HS-5 (cell line): Measurements from ENCODE around the gene SLFN11.
"Not testable (repeated sequence)": the region's sequence is repeated elsewhere in the genome, so short reads cannot be mapped to it uniquely, and the experiment has no call there.

Source experiments
- DNase-seq: peaks from one replicate; pipeline ENCODE4 v3.0.0-alpha.2; 2012; ENCODE audit warnings: low read depth

The SLFN11 gene, protein sequence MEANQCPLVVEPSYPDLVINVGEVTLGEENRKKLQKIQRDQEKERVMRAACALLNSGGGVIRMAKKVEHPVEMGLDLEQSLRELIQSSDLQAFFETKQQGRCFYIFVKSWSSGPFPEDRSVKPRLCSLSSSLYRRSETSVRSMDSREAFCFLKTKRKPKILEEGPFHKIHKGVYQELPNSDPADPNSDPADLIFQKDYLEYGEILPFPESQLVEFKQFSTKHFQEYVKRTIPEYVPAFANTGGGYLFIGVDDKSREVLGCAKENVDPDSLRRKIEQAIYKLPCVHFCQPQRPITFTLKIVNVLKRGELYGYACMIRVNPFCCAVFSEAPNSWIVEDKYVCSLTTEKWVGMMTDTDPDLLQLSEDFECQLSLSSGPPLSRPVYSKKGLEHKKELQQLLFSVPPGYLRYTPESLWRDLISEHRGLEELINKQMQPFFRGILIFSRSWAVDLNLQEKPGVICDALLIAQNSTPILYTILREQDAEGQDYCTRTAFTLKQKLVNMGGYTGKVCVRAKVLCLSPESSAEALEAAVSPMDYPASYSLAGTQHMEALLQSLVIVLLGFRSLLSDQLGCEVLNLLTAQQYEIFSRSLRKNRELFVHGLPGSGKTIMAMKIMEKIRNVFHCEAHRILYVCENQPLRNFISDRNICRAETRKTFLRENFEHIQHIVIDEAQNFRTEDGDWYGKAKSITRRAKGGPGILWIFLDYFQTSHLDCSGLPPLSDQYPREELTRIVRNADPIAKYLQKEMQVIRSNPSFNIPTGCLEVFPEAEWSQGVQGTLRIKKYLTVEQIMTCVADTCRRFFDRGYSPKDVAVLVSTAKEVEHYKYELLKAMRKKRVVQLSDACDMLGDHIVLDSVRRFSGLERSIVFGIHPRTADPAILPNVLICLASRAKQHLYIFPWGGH

DNA sequence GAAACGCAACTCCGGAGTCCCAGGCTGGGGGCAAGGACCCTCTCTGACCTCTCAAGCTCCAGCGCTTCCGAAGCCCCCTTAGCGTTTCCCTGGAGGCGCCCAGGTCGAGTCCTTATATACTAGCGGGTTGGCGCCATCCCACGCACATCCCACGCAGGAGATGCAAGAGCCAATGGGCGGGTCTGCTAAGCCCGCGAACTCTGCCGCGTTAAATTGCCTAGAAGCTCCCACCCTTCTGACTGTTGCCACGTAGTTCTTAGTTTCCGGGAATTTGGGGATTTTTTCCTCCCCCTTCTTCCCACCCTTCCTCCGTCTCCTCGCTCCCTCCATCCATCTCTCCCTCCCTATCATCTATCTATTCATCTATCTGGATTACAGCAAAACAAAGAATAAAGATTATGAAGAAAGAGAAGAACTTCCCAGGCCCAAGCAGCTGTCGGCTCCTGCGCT lies at the start of gene SLFN11:
SLFN11 (minus strand) TSS at position 88 of the 450 bp plus-strand sequence. CDS start 9,814 bp downstream, outside the sequence.
- DNase-seq, result peak; percentile 75

DNA sequence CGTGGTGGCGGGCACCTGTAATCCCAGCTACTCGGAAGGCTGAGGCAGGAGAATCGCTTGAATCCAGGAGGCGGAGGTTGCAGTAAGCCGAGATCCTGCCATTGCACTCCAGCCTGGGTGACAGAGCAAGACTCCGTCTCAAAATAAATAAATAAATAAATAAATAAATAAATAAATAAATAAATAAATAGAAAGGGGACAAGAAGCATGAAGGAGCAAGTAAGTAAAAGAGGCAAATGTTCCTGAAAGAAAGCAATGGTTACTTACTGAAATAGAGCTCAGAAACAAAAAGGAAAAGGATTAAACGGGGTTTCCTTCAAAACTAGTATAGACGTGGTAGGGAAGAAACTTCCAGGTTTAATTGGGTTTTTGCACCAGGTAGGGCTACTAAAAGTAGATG lies 47.6 kb upstream of the SLFN11 start:
- DNase-seq, result not testable (repeated sequence)

DNA sequence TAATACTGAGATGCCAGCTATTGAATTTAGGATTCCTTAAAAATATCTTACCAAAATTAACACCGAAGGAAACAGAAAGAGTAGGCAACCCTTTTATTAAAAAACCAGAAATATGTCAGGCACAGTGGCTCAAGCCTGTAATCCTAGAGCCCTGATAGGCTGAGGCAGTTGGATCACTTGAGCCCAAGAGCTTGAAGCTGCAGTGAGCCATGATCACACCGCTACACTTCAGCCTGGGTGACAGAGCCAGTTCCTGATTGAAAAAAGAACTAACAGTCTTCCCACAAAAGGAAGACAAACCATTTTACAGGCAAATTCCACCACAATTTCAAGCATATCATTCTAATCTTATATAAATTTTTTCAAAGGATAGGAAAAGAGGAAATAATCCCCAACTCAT lies 43.2 kb upstream of the SLFN11 start:
- no peak for DNase-seq

DNA sequence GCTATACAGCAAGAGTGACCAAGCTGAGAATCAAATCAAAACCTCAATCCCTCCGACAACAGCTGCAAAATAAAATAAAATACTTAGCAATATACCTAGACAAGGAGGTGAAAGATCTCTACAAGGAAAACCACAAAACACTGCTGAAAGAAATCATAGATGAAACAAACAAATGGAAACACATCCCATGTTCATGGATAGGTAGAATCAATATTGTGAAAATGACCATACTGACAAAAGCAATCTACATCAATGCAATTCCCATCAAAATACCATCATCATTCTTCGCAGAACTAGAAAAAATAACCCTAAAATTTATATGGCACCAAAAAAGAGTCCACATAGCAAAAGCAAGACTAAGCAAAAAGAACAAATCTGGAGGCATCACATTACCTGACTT lies 41.3 kb upstream of the SLFN11 start:
- not testable (repeated sequence) for DNase-seq

DNA sequence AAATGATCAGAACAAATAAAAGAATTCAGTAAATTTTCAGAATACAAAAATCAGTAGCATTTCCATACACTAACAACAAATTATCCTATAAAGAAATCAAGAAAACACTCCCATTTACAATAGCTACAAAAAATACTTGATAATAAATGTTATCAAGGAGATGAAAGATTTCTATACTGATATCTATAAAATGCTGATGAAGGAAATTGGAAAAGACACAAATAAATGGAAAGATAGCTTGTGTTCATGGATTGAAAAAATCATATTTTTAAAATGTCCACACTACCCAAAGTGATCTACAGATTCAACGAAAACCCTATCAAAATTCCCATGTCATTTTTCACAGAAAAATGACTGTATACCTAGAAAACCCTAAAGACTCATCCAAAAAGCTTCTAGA lies 40.8 kb upstream of the SLFN11 start:
- DNase-seq, result no peak

DNA sequence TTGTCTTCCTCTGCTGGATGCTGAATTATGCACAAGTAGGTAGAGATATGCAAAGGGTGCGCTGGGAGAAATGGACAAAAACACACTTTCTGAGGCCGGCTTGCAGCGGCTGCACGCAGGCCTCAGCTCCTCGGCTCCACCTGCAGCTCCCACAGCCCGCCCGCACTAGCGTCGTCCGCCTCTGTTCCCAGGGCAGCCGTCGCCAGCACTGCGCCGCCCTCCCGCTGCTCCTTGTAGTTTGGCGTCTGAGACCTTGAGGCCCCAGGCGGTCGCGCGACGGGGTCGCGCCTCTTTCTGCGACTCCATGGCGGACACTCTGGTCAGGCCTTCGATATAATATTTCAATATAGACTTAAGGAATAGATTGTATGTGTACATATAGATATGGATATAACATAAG lies 34.1 kb upstream of the SLFN11 start:
- DNase-seq, result no peak

DNA sequence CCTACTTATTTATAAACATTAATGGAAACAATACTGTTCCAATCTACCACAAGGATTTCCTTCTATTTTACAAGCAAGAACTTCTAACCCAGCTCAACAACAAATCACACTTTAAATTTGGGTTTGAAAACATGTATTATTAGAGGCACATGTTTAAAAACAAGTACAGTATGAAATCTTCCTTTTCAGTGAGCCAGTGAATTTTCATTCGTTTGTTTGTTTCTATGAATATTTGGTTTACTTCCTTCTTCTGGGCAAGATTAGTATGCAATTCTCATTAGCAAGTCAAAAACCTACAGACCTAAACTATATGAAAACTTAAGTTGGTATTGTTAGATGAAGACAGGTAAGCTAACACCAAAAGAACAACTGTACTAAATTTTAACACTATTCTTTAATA lies 33.1 kb upstream of the SLFN11 start:
- DNase-seq, result no peak

DNA sequence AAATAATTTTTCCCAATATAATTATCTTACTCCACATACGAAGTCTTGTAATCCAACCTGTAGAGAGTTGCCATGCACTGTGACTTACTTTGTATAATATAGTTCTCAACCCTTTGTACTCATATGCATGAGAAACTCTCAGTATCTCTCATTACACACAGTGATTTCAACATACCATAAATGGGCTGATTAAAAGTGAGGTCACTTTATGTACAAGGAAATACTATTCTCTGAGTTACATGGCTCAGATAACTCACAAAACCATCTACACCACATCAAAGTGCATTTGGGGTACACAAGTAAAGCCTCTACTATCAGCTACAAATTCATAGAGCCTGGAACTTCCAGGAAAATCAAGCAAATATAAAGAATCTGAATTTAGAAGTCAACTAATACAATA lies 30.9 kb upstream of the SLFN11 start:
- DNase-seq, result peak; percentile 0

DNA sequence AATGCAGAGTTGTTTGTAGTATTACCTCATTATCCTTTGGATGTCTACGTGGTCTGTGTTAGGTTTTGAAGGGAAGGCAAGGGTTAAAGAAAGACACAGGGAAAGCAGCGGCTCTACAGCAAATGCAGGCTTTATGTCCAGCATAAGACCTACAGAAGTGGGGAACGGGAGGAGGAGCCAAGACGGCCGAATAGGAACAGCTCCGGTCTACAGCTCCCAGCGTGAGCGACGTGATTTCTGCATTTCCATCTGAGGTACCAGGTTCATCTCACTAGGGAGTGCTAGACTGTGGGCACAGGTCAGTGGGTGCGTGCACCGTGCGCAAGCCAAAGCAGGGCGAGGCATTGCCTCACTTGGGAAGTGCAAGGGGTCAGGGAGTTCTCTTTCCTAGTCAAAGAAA lies 20.4 kb upstream of the SLFN11 start:
- not testable (repeated sequence) for DNase-seq

DNA sequence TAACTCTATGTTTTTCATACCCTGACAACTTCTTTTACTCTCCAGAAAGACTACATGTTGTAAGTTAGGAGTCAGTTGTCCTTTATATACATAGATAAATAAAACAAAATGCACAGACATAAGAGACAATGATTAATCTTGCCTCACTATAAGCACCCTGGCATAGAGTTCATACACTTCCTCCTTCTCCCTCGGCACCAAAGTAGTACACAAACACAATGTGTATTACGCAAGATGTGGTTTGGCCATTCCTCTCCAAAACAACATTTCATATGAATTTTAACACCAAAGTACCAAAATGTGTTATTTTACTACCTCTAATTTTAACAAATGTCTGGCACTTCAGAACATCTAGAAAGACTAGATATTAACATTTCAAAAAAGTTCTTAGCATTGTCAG lies 17.2 kb upstream of the SLFN11 start:
- no peak for DNase-seq

DNA sequence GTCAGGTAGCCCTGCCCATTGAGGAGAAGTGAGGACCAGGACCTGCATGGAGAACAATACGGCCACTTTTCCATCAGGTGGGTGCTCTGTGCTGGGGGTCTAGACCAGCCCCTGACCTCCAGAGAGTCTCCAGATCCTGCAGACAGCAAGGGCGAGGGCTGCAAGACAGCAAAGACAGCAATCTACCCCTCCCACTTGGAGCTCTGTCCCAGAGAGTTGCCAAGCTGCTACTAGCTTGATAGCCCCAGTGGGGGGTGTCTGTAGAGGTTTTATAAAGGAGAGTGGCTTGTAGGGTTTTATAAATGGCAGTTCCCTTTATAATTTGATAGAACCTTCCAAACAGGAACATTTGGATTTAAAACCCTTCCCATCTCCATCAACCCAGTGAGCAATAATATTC lies 16.7 kb upstream of the SLFN11 start:
- DNase-seq, result no peak

DNA sequence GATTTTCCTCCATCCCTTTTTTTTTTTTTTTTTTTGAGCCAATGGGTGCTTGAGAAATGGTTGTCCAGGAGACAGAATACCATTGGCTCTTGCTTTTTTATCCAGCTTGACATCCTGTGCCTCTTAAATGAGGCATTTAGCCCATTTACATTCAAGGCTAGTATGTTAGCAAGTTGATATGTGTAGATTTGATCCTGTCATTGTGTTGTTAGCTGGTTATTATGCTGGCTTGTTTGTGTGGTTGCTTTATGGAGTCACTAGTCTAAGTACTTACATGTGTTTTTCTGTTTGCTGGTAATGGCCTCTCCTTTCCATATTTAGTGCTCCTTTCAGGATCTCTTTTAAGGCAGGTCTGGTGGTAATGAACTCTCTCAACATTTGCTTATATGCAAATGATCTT lies 14.1 kb upstream of the SLFN11 start:
- DNase-seq, result no peak

DNA sequence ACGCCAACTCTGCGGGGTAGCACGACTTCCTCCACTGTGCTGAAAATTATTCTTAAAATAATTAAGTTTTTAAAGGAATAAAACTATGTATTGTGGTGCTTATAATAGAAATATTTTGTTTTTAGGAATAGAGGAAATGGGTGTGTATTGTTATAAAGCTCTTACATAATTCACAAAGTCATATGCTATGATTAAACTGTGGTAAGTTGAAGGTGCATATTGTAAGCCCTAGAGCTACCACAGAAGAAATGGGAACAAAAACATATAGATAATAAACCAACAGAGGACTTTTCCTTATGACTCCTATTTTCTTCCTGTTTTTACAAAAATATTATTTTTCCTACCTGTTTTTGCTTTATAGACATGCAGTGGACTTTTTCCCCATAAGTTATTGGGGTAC lies 4.3 kb upstream of the SLFN11 start:
- no peak for DNase-seq

DNA sequence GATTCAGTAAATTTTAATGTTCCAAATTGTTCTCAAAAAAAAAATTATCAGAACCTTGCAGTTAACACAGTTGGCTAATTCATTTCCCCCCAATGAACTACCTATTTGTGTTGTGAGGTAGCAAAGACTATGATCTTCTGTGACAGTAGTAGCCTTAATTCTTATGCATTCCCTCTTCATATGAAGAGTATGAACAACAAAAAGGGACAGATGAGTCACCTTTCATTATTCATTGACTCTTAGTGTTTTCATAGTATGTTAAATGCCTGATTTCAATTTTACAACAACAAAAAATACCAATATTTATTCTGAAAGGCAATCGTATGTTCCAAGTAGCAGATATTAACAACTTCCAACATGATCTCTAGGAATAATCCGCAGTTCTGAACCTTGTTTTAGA lies 3.6 kb upstream of the SLFN11 start:
- DNase-seq, result no peak

DNA sequence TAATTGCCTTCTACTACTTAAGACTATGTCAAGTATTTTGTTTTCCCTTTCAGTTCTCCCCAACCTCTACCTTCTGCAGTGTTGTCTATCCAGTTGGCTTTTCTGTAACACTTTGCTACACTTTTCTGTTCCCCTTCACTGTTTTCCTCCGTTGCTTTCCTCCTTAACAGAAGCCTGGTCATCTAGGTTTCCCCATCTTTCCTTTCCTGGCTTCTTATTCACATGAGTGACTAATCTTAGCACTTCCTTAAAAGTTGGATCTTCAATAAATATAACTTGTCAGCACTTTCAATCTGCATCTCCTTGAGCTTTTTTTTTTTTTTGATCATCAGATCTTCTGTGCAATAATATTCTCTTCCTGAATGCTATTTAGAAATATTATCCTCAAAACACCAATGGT lies 2.8 kb upstream of the SLFN11 start:
- DNase-seq, result peak; percentile 36

DNA sequence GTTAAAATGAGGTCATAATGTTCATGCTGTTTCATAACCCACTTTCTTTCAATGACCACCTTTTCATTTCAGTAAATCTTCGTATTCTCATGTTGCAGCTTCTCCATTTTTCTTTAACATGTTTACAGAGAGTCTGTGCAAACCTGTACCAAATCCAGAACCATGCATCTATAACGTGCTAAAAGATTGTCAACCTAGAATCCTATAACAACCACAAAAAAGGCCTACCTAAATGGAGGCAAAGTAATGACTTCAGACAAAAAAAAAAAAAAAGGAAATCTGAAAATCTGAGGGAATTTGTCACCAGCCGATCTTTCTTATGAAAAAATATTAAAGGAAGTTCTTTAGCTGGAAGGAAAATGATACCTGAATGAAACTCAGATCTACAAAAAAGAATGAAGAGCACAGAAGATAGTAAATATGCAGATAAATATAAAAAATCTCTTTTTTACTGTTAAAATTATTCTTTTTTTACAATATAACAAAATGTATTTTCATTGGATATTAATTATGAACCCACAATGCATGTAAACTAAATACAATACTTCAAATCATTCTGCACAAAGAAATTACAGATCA lies 1.4 kb upstream of the SLFN11 start:
- DNase-seq, result no peak

DNA sequence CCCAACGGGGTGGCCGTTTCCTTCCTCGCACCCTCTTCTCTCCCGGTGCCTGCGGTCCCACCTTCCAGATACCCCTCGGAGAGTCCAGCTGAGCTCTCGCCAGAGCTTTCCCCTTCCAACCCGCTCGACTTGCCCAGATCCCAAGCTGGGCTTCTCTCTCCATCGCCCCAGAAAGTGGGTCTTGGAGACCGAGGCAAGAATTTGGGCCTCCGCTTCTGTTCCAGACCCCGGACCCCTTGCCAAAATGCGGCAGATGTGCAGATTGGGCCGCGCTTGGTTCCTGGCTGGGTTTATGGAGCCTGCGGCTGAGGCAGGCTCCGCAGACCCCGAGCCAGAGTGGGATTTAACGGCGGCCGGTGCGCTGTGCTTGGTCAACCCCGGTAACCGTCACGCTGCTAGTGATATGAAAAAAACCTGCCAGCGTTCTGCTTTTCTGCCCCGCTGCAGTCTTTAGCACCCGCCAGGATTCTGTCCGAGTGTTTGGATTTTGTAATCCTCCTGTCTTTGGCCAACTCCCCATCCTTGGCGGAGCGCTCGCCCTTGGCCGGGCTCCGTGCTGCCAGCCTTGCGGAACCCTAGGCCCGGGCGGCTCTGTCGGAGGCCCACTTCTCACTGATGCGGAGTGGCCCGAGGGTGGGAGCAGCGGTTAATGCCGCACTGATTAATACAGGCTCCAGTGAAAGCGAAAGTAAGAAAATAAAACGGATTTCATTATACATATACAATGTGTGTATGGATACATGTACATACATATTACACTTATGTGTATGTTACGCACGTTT lies 754 bp upstream of the SLFN11 start:
- peak; percentile 30 for DNase-seq

DNA sequence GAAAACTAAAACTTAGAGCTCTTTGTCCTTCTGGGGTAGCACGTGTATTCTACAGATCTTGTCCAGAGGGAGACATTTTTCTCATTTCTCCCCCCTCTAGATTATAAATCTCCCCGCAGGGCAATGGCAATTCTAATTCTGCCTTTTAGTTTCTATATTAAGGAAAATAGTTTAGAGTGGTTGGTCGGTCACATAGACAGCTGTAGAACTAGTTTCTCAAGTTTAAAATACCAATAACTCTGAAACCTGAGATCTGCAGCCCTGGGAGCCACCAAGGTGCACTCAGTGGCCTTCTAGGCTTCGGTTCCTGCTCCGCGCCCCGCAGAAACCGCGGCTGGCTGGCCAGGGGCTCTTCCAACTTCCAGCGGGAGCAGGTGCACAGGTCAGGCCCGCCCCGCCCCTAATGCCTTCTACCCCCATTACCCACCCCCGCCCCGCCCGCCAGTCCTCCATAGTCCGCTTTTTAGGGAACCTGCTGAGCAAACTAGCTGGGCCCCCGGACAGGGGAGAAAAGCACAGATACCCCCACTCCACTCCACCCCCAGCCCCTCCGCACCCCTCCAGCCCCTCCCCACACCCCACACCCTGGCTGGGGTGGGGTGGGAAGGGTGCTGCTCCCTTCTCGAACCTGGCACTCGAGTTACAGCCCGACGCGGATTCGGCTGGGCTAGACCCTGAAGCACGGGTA lies 431 bp downstream of the SLFN11 start:
- DNase-seq, result no peak

DNA sequence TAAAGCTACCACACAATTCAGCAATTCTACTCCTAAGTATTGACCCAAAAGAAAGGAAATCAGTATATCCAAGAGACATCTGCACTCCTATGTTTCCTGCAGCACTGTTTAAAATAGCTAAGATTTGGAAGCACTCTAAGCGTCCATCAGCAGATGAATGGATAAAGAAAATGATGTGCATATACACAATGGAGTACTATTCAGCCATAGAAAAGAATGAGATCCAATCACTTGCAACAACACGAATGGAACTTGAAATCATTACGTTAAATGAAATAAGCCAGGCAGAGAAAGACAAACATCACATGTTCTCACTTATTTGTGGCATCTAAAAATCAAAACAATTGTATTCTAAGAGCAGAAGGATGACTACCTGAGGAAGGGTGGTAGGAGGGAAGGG lies 1.5 kb downstream of the SLFN11 start:
- no peak for DNase-seq

DNA sequence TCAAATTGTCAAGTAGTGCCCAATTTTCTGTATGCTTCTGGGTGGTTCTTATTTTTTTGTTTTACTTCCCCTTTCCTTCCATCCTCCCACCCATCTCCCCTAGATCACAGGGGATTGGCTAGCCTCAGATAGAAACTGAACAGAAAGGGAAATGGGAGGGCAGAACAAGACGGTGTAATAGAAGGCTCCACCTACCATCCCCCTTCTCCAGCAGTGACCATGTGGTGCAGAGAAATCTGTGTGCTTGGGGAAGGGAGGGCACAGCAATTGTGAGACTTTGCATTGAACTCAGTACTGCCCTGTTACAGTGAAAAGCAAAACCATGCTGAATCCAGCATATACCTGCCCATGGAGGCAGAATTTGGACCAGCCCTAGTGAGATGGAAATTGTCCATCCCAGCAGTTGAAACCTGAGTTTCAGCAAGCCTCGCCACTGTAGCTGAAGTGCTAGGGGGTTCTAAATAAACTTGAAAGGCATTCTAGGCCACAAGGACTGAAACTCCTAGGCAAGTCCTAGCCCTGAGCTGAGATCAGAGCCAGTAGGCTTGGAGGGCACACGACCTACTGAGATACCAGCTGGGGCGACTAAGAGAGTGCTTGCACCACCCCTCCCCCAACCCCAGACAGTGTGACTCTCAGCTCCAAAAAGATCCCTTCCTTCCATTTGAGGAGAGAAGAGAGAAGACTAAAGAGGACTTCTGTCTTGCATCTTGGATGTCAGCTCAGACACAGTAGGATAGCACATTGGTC lies 5.2 kb downstream of the SLFN11 start:
- DNase-seq, result no peak

DNA sequence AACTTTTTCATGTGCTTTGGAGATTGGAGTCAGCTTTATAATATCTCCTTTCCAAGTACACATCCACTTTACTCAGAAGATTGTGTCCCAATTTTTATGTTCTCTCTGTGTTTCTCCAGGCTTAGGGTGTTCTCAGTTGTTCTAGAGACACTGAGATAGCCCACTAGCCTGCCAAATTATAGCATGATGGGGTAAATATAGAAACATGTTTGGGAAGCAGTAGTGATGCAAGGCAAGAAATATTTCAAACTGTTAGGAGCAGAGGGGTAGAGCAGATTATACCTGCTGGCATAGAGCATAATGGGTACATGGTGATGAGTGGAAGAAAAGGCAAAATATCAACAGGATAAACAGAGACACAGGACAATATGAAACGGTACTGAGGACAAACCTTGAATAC lies 12.4 kb downstream of the SLFN11 start:
- no peak for DNase-seq
